Measurements from ENCODE around the gene CDC34.

GRCh38 chr19:536031-536880 lies 4.7 kb downstream of the CDC34 start:
- TF ChIP-seq CTCF (IDR thresholded peaks at IDR 0.05) (no peak), POLR2AphosphoS5 (IDR thresholded peaks at IDR 0.05) (no peak), EP300 (IDR thresholded peaks at IDR 0.05; ENCODE audit: low read depth) (no peak)
